ENCODE results near the gene TLK1. TPM values are rescaled to one million over a fixed set of nuclear protein-coding genes. Genes with fewer than 3 reads are reported as not detected.
A peak's percentile ranks its signal among the peaks of the same experiment; 100 is the strongest.

The TLK1 gene
- total and polyA plus RNA-seq, 8 donors: 9.7 to 43.4 (median 32.6) TPM

- 56 to 57% methylated on average over 11 of the region's 11 CpGs for WGBS, 2 donors
- H3K27ac ChIP-seq: no peak overlapping the region
- FAIRE-seq: no peak
- H3K4me3 ChIP-seq: peak overlapping the region in 3 of 4 donors; percentile 57 to 82 (median 72)
- intact Hi-C loops (cut with DNase I): loop anchor here in 1 of 3 donors (5.0 kb wide), 1 partner anchor 183 kb away; no protein-coding TSS in a partner anchor
- peaks cover 0 to 7% (median 0%) of the 10 kb centered on the region in 3 donors for H3K4me1 ChIP-seq
- no peaks in the 10 kb centered on the region for H3K36me3 ChIP-seq
- DNase-seq: peak in 1 of 6 donors; percentile 28
- no peaks in the 10 kb centered on the region for H3K27me3 ChIP-seq
- TF ChIP-seq CTCF (IDR thresholded peaks at IDR 0.05): no peak
- peak; percentile 2 to 16 (median 7) for ATAC-seq
- H3K9me3 ChIP-seq: no peaks in the 10 kb centered on the region
Measured at GRCh38 chr2:170974304-170974993, 186.2 kb downstream of the TLK1 start.

- DNase-seq: peak; percentile 85 to 97 (median 94)
- TF ChIP-seq CTCF (IDR thresholded peaks at IDR 0.05): peak; percentile 94 to 96 (median 95)
- FAIRE-seq: no peak
- H3K27ac ChIP-seq: peak overlapping the region; percentile 15 to 77 (median 55)
- intact Hi-C loops (cut with DNase I): loop anchor here in 1 of 3 donors (5.0 kb wide), 1 partner anchor 184 kb away; no protein-coding TSS in a partner anchor
- peaks cover 0 to 7% (median 0%) of the 10 kb centered on the region in 3 donors for H3K4me1 ChIP-seq
- H3K4me3 ChIP-seq: peak overlapping the region; percentile 57 to 82 (median 66)
- peak; percentile 95 to 99 (median 96) for ATAC-seq
- H3K9me3 ChIP-seq: no peaks in the 10 kb centered on the region
- no peaks in the 10 kb centered on the region for H3K27me3 ChIP-seq
- WGBS, 2 donors: 4 to 7% methylated on average over 52 to 67 of the region's 67 CpGs
- no peaks in the 10 kb centered on the region for H3K36me3 ChIP-seq
Measured at GRCh38 chr2:170973492-170974303, 187.0 kb downstream of the TLK1 start.

GRCh38 chr2:170973225-170973491 is 187.5 kb downstream of the TLK1 start:
- no peak for FAIRE-seq

More at GRCh38 chr2:170973225-170973491, 187.5 kb downstream of the TLK1 start:
- intact Hi-C loops (cut with DNase I): loop anchor here in 1 of 3 donors (5.0 kb wide), 1 partner anchor 184 kb away; no protein-coding TSS in a partner anchor
- H3K36me3 ChIP-seq: no peaks in the 10 kb centered on the region
- H3K9me3 ChIP-seq: no peaks in the 10 kb centered on the region
- DNase-seq: no peak
- 1% methylated on average over 12 of the region's 12 CpGs for WGBS, 2 donors
- no peak overlapping the region for H3K27ac ChIP-seq
- H3K4me3 ChIP-seq: peak overlapping the region in 3 of 4 donors; percentile 59 to 82 (median 72)
- no peak for TF ChIP-seq CTCF (IDR thresholded peaks at IDR 0.05)
- H3K27me3 ChIP-seq: no peaks in the 10 kb centered on the region
- no peak for ATAC-seq
- peaks cover 0 to 7% (median 0%) of the 10 kb centered on the region in 3 donors for H3K4me1 ChIP-seq
